Activated CD8-positive, alpha-beta memory T cell treated with anti-CD3 and anti-CD28 coated beads, Interleukin-2, amount 50 U/mL, for 48 hours (primary cell): ENCODE results near the gene FADS2.

Source experiments
- DNase-seq: peaks from one replicate; pipeline ENCODE4 v3.0.0-alpha.2; 2020

Gene FADS2

GRCh38 chr11:61850687-61851086 is 22.6 kb downstream of the FADS2 start:
- no peak for DNase-seq

- DNase-seq = no peak
Measured at GRCh38 chr11:61851113-61851899, 23.2 kb downstream of the FADS2 start.

- DNase-seq = no peak
Measured at GRCh38 chr11:61851900-61852295, 23.8 kb downstream of the FADS2 start.

- DNase-seq = no peak
Measured at GRCh38 chr11:61853698-61854169, 25.6 kb downstream of the FADS2 start.

GRCh38 chr11:61854206-61854895 is 26.3 kb downstream of the FADS2 start:
- no peak for DNase-seq

- DNase-seq = no peak
Measured at GRCh38 chr11:61854966-61855714, 27.0 kb downstream of the FADS2 start.

GRCh38 chr11:61855939-61856680 is 28.0 kb downstream of the FADS2 start:
- DNase-seq = no peak

GRCh38 chr11:61860054-61860903 is 32.2 kb downstream of the FADS2 start:
- DNase-seq = no peak

- DNase-seq = no peak
Measured at GRCh38 chr11:61861634-61862033, 33.5 kb downstream of the FADS2 start.

- DNase-seq = no peak
Measured at GRCh38 chr11:61862714-61863547, 34.8 kb downstream of the FADS2 start.

- DNase-seq = no peak
Measured at GRCh38 chr11:61863548-61864081, 35.5 kb downstream of the FADS2 start.

GRCh38 chr11:61864814-61865775 is 37.0 kb downstream of the FADS2 start:
- no peak for DNase-seq

- DNase-seq = no peak
Measured at GRCh38 chr11:61866231-61866957, 38.3 kb downstream of the FADS2 start.

- DNase-seq = no peak
Measured at GRCh38 chr11:61866958-61867343, 38.9 kb downstream of the FADS2 start.

GRCh38 chr11:61868571-61869428 is 40.7 kb downstream of the FADS2 start:
- no peak for DNase-seq

GRCh38 chr11:61869429-61869707 is 41.3 kb downstream of the FADS2 start:
- no peak for DNase-seq

GRCh38 chr11:61869708-61870451 is 41.8 kb downstream of the FADS2 start:
- no peak for DNase-seq
